H9 (cell line): ENCODE data around the gene RBFOX2. TPM values are rescaled to one million over a fixed set of nuclear protein-coding genes. Genes with fewer than 3 reads are reported as not detected.
A peak's percentile ranks its signal among the peaks of the same experiment; 100 is the strongest.

Experiments
- DNase-seq: peaks from one replicate; pipeline ENCODE4 v3.0.0-alpha.2; 2017
- H2AFZ ChIP-seq: one replicate; pipeline ENCODE4 v1.6.1; 2013; ENCODE audit warnings: mild to moderate bottlenecking, low read length, control low read depth, moderate library complexity
- H2AK5ac ChIP-seq: 2 replicates; pipeline ENCODE4 v1.6.1; 2013; ENCODE audit warnings: low read length, control low read depth, mixed read lengths; ENCODE audit not compliant: insufficient read length
- H2BK120ac ChIP-seq: one replicate; pipeline ENCODE4 v1.6.1; 2013; ENCODE audit warnings: low read depth, mild to moderate bottlenecking, low read length, control low read depth, inconsistent platforms; ENCODE audit not compliant: poor library complexity, severe bottlenecking
- H2BK12ac ChIP-seq: 2 replicates; pipeline ENCODE4 v1.6.1; 2013; ENCODE audit warnings: low read length, control low read depth, mixed read lengths, low read depth; ENCODE audit not compliant: insufficient read length
- H2BK15ac ChIP-seq: 2 replicates; pipeline ENCODE4 v1.6.1; 2013; ENCODE audit warnings: low read depth, low read length, control low read depth
- H2BK20ac ChIP-seq: one replicate; pipeline ENCODE4 v1.6.1; 2013; ENCODE audit warnings: low read depth, mild to moderate bottlenecking, low read length, control low read depth, inconsistent platforms; ENCODE audit not compliant: poor library complexity, severe bottlenecking
- H2BK5ac ChIP-seq: 2 replicates; pipeline ENCODE4 v1.6.1; 2013; ENCODE audit warnings: low read length, control low read depth, mixed read lengths; ENCODE audit not compliant: insufficient read length
- H3K14ac ChIP-seq: 2 replicates; pipeline ENCODE4 v1.6.1; 2013; ENCODE audit warnings: low read length, control low read depth; ENCODE audit not compliant: insufficient read depth
- H3K18ac ChIP-seq: 2 replicates; pipeline ENCODE4 v1.6.1; 2013; ENCODE audit warnings: low read depth, mild to moderate bottlenecking, mixed read lengths, low read length, control low read depth; ENCODE audit not compliant: insufficient read length
- H3K23ac ChIP-seq: 2 replicates; pipeline ENCODE4 v1.6.1; 2013; ENCODE audit warnings: low read length, control low read depth, mixed read lengths, low read depth; ENCODE audit not compliant: insufficient read length
- H3K23me2 ChIP-seq: 2 replicates; pipeline ENCODE4 v1.6.1; 2013; ENCODE audit warnings: low read depth, mild to moderate bottlenecking, mixed read lengths, low read length, control low read depth; ENCODE audit not compliant: insufficient read length, poor library complexity, severe bottlenecking
- H3K27ac ChIP-seq: 2 replicates; pipeline ENCODE4 v1.5.1; 2013; ENCODE audit warnings: low read length, control low read depth, mixed read lengths, low read depth; ENCODE audit not compliant: insufficient read length
- H3K27me3 ChIP-seq: 2 replicates; pipeline ENCODE4 v1.6.1; 2013; ENCODE audit warnings: low read length, control low read depth, inconsistent platforms; ENCODE audit not compliant: insufficient read depth
- H3K4ac ChIP-seq: 2 replicates; pipeline ENCODE4 v1.6.1; 2013; ENCODE audit warnings: low read depth, mild to moderate bottlenecking, control low read depth, inconsistent platforms, low read length, moderate library complexity
- H3K4me1 ChIP-seq: 2 replicates; pipeline ENCODE4 v1.6.1; 2013; ENCODE audit warnings: low read length, control low read depth, inconsistent platforms; ENCODE audit not compliant: insufficient read depth
- H3K4me2 ChIP-seq: 2 replicates; pipeline ENCODE4 v1.6.1; 2013; ENCODE audit warnings: low read length, control low read depth, mixed read lengths; ENCODE audit not compliant: insufficient read length, insufficient read depth
- H3K56ac ChIP-seq: 2 replicates; pipeline ENCODE4 v1.6.1; 2013; ENCODE audit warnings: low read depth, mild to moderate bottlenecking, mixed read lengths, low read length, control low read depth; ENCODE audit not compliant: insufficient read length
- H3K79me1 ChIP-seq: 2 replicates; pipeline ENCODE4 v1.6.1; 2013; ENCODE audit warnings: low read depth, mild to moderate bottlenecking, moderate library complexity, low read length, control low read depth, inconsistent platforms; ENCODE audit not compliant: insufficient read depth, poor library complexity, severe bottlenecking
- H3K79me2 ChIP-seq: 2 replicates; pipeline ENCODE4 v1.6.1; 2013; ENCODE audit warnings: low read length, control low read depth, inconsistent platforms; ENCODE audit not compliant: insufficient read depth
- H3K9ac ChIP-seq: 2 replicates; pipeline ENCODE4 v1.6.1; 2013; ENCODE audit warnings: low read length, control low read depth, mixed read lengths; ENCODE audit not compliant: insufficient read length; ENCODE audit errors: extremely low read depth
- H3K9me3 ChIP-seq: one replicate; pipeline ENCODE4 v1.6.1; 2013; ENCODE audit warnings: low read depth, low read length, inconsistent platforms; ENCODE audit not compliant: control insufficient read depth
- H3T11ph ChIP-seq: one replicate; pipeline ENCODE4 v1.6.1; 2013; ENCODE audit warnings: mild to moderate bottlenecking, low read length, control low read depth, inconsistent platforms
- H4K20me1 ChIP-seq: one replicate; pipeline ENCODE4 v1.6.1; 2013; ENCODE audit not compliant: control insufficient read depth, insufficient read length, insufficient read depth
- H4K5ac ChIP-seq: 2 replicates; pipeline ENCODE4 v1.6.1; 2013; ENCODE audit warnings: low read depth, mild to moderate bottlenecking, mixed read lengths, low read length, control low read depth; ENCODE audit not compliant: insufficient read length
- H4K8ac ChIP-seq: replicated peaks from 2 replicates; pipeline ENCODE4 v1.6.1; 2013; ENCODE audit warnings: low read length, control low read depth, mixed read lengths, low read depth; ENCODE audit not compliant: insufficient read length
- H4K91ac ChIP-seq: 2 replicates; pipeline ENCODE4 v1.6.1; 2013; ENCODE audit warnings: low read depth, mild to moderate bottlenecking, moderate library complexity, mixed read lengths, low read length, control low read depth; ENCODE audit not compliant: insufficient read length
- H3K27ac Mint-ChIP-seq, 3 experiments: 2 replicates in 2 of 3; 3 replicates in 1 of 3; pipeline ENCODE4 v1.8.0; 2020 to 2021; ENCODE audit warnings: mixed read lengths in 3 of 3, mild to moderate bottlenecking in 1 of 3, moderate library complexity in 1 of 3
- H3K27me3 Mint-ChIP-seq: 2 replicates; pipeline ENCODE4 v1.8.0; 2021; ENCODE audit warnings: low read depth, mild to moderate bottlenecking, moderate library complexity, mixed read lengths
- H3K36me3 Mint-ChIP-seq, 3 experiments: 2 replicates in 2 of 3; 3 replicates in 1 of 3; pipeline ENCODE4 v1.8.0; 2020 to 2021; ENCODE audit warnings: low read depth in 3 of 3, mixed read lengths in 3 of 3; ENCODE audit not compliant: insufficient read depth in 1 of 3
- H3K4me1 Mint-ChIP-seq, 2 experiments: 2 replicates each; pipeline ENCODE4 v1.8.0; 2020; ENCODE audit warnings: mixed read lengths in 2 of 2
- H3K4me3 Mint-ChIP-seq, 2 experiments: 2 replicates in 1 of 2; 3 replicates in 1 of 2; pipeline ENCODE4 v1.8.0; 2020 to 2021; ENCODE audit warnings: mild to moderate bottlenecking in 2 of 2, mixed read lengths in 2 of 2, moderate library complexity in 1 of 2
- H3K9me3 Mint-ChIP-seq, 2 experiments: 2 replicates in 1 of 2; 3 replicates in 1 of 2; pipeline ENCODE4 v1.8.0; 2020; ENCODE audit warnings: mild to moderate bottlenecking in 2 of 2, mixed read lengths in 2 of 2, moderate library complexity in 1 of 2
- total RNA-seq: library from RNA; stranded (reverse); gene quantifications from 2 replicates; pipeline ENCODE4 v1.2.1, GENCODE V29; 2021
- TF ChIP-seq, protein P1 (sequence below): fragments of 200-600 bp; sonication (generic); conservative IDR thresholded peaks from 3 replicates; pipeline ENCODE4 v1.8.0; 2021; ENCODE audit warnings: antibody characterized with exemption, mild to moderate bottlenecking

Gene RBFOX2
- total RNA-seq, 1 experiment from 2014 or later, result 84.7 TPM

DNA sequence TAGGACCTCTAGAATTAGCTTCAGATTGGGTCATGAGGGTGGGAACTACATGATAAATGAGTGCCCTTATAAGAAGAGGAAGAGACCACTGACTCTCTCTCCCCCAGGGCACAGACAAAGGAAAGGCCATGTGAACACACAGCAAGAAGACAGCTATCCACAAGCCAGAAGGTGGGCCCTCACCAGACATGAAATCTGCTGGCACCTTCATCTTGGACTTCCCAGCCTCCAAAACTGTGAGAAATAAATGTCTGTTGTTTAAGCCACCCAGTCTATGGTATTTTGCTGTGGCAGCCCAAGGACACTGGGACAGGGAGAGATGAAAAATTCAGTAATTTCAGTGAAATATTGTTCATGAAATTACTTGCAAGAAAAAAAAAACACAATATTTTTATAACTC is 5.9 kb downstream of the RBFOX2 start:
- no peak overlapping the region for H3K14ac ChIP-seq
- no peaks in the 10 kb centered on the region for H3K9me3 ChIP-seq
- H3K79me1 ChIP-seq, result peaks cover 5% of the 10 kb centered on the region
- Mint-ChIP-seq H3K36me3 (peaks cover 12 to 27% (median 25%) of the 10 kb centered on the region in 3 experiments), H3K27me3 (no peaks in the 10 kb centered on the region), H3K27ac (peak overlapping the region in 1 of 3 experiments; percentile 29; a peak in 1 of 7 replicates), H3K4me1 (peaks cover 42 to 48% of the 10 kb centered on the region in 2 experiments), H3K9me3 (peaks cover 0 to 2% of the 10 kb centered on the region in 2 experiments; a peak in 3 of 5 replicates), H3K4me3 (no peak overlapping the region)
- H2BK12ac ChIP-seq, result no peak overlapping the region
- H4K8ac ChIP-seq, result no peak overlapping the region
- H3K27me3 ChIP-seq, result no peaks in the 10 kb centered on the region
- peaks cover 2% of the 10 kb centered on the region; the same call in 1 of the 2 replicates for H3K4me1 ChIP-seq
- no peak overlapping the region for H2BK5ac ChIP-seq
- H2AFZ ChIP-seq, result no peak overlapping the region
- H3K23ac ChIP-seq, result no peak overlapping the region
- no peak for DNase-seq
- no peak overlapping the region for H3K27ac ChIP-seq
- H2AK5ac ChIP-seq, result no peak overlapping the region
- no peak overlapping the region for H2BK15ac ChIP-seq
- H2BK20ac ChIP-seq, result no peak overlapping the region
- H3K23me2 ChIP-seq, result peaks cover 3% of the 10 kb centered on the region
- no peak overlapping the region for H2BK120ac ChIP-seq
- TF ChIP-seq, protein P1, sequence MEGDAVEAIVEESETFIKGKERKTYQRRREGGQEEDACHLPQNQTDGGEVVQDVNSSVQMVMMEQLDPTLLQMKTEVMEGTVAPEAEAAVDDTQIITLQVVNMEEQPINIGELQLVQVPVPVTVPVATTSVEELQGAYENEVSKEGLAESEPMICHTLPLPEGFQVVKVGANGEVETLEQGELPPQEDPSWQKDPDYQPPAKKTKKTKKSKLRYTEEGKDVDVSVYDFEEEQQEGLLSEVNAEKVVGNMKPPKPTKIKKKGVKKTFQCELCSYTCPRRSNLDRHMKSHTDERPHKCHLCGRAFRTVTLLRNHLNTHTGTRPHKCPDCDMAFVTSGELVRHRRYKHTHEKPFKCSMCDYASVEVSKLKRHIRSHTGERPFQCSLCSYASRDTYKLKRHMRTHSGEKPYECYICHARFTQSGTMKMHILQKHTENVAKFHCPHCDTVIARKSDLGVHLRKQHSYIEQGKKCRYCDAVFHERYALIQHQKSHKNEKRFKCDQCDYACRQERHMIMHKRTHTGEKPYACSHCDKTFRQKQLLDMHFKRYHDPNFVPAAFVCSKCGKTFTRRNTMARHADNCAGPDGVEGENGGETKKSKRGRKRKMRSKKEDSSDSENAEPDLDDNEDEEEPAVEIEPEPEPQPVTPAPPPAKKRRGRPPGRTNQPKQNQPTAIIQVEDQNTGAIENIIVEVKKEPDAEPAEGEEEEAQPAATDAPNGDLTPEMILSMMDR, result no peak
- H3K56ac ChIP-seq, result no peak overlapping the region
- H3T11ph ChIP-seq, result no peak overlapping the region
- H3K9ac ChIP-seq, result no peak overlapping the region
- no peaks in the 10 kb centered on the region for H4K20me1 ChIP-seq
- H3K4ac ChIP-seq, result no peak overlapping the region
- H3K79me2 ChIP-seq, result peaks cover 28% of the 10 kb centered on the region; the same call in 1 of the 2 replicates
- no peak overlapping the region for H3K4me2 ChIP-seq
- no peak overlapping the region for H4K5ac ChIP-seq
- H3K18ac ChIP-seq, result no peak overlapping the region
- no peak overlapping the region for H4K91ac ChIP-seq
